SK-N-SH treated with all-trans-retinoic acid at 6 μM for 48 hours (cell line): ENCODE results near the gene CELSR3.

ENCODE experiments used
- ARNTL ChIP-seq: fragments of 450-650 bp; formaldehyde crosslinking; IDR thresholded peaks from 2 replicates; pipeline ENCODE4 v1.5.0; 2020; ENCODE audit warnings: low read depth, mild to moderate bottlenecking, moderate library complexity, borderline replicate concordance
- RARB ChIP-seq: fragments of 250-450 bp; sonication (Bioruptor Pico); IDR thresholded peaks from 2 replicates; pipeline ENCODE4 v1.8.0; 2021; ENCODE audit warnings: mild to moderate bottlenecking, moderate library complexity
- ZFP3 ChIP-seq: fragments of 250-450 bp; sonication (Bioruptor Pico); IDR thresholded peaks from 2 replicates; pipeline ENCODE4 v1.5.0; 2020; ENCODE audit warnings: mild to moderate bottlenecking, moderate library complexity
- TF ChIP-seq, protein P1 (sequence below): fragments of 250-450 bp; sonication (Bioruptor Pico); IDR thresholded peaks from 2 replicates; pipeline ENCODE4 v1.5.0; 2020; ENCODE audit warnings: mild to moderate bottlenecking, moderate library complexity

DNA sequence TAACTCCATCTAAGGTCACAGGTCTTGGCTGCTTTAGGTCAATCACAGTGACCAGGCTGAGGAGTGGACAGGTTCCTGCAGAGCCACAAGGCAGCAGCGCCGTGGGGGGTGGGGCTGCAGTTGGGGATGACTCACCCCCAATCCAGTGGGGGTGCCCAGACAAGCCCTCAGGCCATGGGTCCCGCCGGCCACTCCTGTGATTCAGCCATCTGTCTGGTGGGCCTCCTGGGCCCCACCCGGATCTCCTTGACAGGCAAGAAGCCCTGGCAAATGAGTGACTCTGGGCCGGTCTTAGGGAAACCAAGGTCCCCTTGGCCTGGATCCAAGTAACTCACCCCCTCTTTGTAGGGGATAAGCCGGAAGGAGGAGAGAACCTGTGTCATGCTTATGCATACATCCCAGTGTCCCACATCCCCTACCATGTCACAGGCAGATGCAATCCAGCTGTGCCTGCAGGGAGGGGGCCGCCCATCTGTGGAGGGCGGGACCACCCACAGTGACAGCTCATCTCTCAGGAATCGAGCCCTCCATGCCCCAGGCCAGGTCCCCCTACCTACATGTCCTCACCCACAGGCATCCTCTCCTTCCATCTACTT, 67.1 kb downstream of the CELSR3 start:
- no peak for TF ChIP-seq ARNTL
- TF ChIP-seq, protein P1, sequence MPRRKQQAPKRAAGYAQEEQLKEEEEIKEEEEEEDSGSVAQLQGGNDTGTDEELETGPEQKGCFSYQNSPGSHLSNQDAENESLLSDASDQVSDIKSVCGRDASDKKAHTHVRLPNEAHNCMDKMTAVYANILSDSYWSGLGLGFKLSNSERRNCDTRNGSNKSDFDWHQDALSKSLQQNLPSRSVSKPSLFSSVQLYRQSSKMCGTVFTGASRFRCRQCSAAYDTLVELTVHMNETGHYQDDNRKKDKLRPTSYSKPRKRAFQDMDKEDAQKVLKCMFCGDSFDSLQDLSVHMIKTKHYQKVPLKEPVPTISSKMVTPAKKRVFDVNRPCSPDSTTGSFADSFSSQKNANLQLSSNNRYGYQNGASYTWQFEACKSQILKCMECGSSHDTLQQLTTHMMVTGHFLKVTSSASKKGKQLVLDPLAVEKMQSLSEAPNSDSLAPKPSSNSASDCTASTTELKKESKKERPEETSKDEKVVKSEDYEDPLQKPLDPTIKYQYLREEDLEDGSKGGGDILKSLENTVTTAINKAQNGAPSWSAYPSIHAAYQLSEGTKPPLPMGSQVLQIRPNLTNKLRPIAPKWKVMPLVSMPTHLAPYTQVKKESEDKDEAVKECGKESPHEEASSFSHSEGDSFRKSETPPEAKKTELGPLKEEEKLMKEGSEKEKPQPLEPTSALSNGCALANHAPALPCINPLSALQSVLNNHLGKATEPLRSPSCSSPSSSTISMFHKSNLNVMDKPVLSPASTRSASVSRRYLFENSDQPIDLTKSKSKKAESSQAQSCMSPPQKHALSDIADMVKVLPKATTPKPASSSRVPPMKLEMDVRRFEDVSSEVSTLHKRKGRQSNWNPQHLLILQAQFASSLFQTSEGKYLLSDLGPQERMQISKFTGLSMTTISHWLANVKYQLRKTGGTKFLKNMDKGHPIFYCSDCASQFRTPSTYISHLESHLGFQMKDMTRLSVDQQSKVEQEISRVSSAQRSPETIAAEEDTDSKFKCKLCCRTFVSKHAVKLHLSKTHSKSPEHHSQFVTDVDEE (CRISPR knock-in tag) = no peak
- no peak for TF ChIP-seq ZFP3
- no peak for TF ChIP-seq RARB
